Measurements from ENCODE around the gene PGC.

DNA sequence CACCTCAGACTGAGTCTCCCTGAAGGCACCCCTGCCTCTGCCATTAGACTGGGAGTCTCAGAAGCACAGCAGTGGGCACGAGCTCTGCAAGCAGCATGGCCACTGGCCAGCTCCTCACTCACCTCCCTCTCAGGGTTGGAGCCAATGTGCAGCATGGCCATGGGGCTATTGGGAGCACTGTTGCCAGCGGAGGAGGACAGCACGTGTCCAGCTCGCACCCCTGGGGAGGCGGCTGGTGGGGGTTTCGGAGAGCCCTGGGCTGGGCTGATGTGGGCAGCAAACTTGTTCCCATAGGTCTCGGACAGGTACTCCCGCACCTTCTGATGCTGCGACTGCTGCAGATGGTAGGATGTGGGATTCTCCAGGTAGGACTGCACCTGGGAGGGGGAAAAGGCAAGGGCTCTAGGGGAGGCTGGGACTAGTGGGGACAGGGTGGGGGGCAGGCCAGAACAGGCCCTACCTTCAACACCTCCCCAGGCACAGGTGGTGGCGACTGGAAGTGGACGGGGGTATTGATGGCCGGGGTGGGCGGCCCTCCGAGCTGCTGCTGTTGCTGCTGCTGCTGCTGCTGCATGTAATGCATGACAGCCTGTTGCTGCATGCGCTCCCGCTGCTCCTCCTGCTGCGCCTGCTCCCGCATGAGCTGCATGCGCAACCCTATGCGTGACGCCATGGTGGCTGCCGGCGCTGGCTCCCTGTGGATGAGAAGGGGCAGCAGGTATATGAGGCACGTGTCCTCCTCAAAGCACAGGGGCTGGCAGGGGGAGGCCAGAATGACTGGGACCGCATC is 56.5 kb downstream of the PGC start:
- TF ChIP-seq EZH2 (IDR thresholded peaks at IDR 0.05; ENCODE audit: borderline replicate concordance, low read length): no peak
- TF ChIP-seq CTCF (conservative IDR thresholded peaks at IDR 0.05 in 1 of 2, IDR thresholded peaks at IDR 0.05 in 1 of 2; ENCODE audit: extremely low read depth in 1 of 2, insufficient read depth in 1 of 2, low read depth in 1 of 2, low read length in 2 of 2): no peak
